Activated CD4-positive, alpha-beta T cell treated with anti-CD3 and anti-CD28 coated beads, Interleukin-2, amount 50 U/mL, for 4 hours (primary cell): ENCODE data around the gene VSIG4.
"Not testable (repeated sequence)": the region's sequence is repeated elsewhere in the genome, so short reads cannot be mapped to it uniquely, and the experiment has no call there.

Source experiments
- DNase-seq, 2 experiments: peaks; one replicate each; pipeline ENCODE4 v3.0.0-alpha.2; 2020

Gene VSIG4

DNA sequence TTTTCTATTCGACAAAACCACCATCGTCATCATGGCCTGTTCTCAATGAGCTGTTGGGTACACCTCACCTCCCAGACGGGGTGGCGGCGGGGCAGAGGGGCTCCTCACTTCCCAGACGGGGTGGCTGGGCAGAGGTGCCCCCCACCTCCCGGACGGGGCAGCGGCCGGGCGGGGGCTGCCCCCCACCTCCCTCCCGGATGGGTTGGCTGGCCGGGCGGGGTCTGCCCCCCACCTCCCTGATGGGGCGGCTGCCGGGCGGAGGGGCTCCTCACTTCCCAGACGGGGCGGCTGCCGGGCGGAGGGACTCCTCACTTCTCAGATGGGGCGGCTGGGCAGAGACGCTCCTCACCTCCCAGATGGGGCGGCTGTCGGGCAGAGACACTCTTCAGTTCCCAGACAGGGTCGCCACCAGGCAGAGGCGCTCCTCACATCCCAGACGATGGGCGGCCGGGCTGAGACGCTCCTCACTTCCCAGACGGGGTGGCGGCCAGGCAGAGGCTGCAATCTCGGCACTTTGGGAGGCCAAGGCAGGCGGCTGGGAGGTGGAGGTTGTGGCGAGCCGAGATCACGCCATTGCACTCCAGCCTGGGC is 64.6 kb downstream of the VSIG4 start:
- DNase-seq = not testable (repeated sequence)
